Muscle of leg (tissue), 11 donors: ENCODE results near the gene STBD1. TPM values are rescaled to one million over a fixed set of nuclear protein-coding genes. Genes with fewer than 3 reads are reported as not detected.

Experiments
- DNase-seq: peaks from one replicate; pipeline ENCODE4 v3.0.0; 2013
- H3K27ac ChIP-seq: one replicate; pipeline ENCODE4 v1.5.1; 2013; ENCODE audit warnings: mild to moderate bottlenecking, low read length, control low read depth
- H3K27me3 ChIP-seq: one replicate; pipeline ENCODE4 v1.6.1; 2013; ENCODE audit warnings: low read length; ENCODE audit not compliant: control insufficient read depth, insufficient read depth
- H3K36me3 ChIP-seq: one replicate; pipeline ENCODE4 v1.6.1; 2013; ENCODE audit warnings: low read length; ENCODE audit not compliant: control insufficient read depth, insufficient read depth
- H3K4me1 ChIP-seq: one replicate; pipeline ENCODE4 v1.6.1; 2013; ENCODE audit warnings: low read length; ENCODE audit not compliant: control insufficient read depth, insufficient read depth
- H3K4me3 ChIP-seq: one replicate; pipeline ENCODE4 v1.5.1; 2013; ENCODE audit warnings: low read length, control low read depth
- H3K9me3 ChIP-seq: replicated peaks from 2 replicates; pipeline ENCODE4 v1.6.1; 2013; ENCODE audit warnings: low read depth, low read length; ENCODE audit not compliant: control insufficient read depth
- WGBS: methylation state at CpG from one replicate; pipeline ENCODE4 v1.1.5; 2013; ENCODE audit warnings: missing lambda C conversion rate; ENCODE audit not compliant: insufficient coverage; 5-methylcytosine and 5-hydroxymethylcytosine counted together
- polyA plus RNA-seq, 8 donors: library from polyadenylated mRNA; unstranded; fragments of 120-200 nt; gene quantifications; one replicate each; pipeline versions ENCODE4 v1.2.1 to v1.2.3, GENCODE V29; 2013; ENCODE audit warnings: inconsistent platforms in 1 of 8, low replicate concordance in 1 of 8; ENCODE audit not compliant: insufficient read length in 8 of 8, insufficient read depth in 1 of 8
- total RNA-seq: library from RNA; stranded (reverse); fragments of 120-200 nt; gene quantifications from one replicate; pipeline ENCODE4 v1.2.4, GENCODE V29; 2013

The STBD1 gene
- total and polyA plus RNA-seq, 9 donors, result 22.1 to 47.6 (median 35.0) TPM

GRCh38 chr4:76271248-76271647 is 35.3 kb upstream of the STBD1 start:
- Histone ChIP-seq H3K4me3 (no peak overlapping the region), H3K4me1 (no peaks in the 10 kb centered on the region), H3K27ac (no peak overlapping the region), H3K36me3 (no peaks in the 10 kb centered on the region), H3K9me3 (no peaks in the 10 kb centered on the region), H3K27me3 (no peaks in the 10 kb centered on the region)
- 95% methylated on average over 6 of the region's 6 CpGs for WGBS
- DNase-seq, result no peak

DNA sequence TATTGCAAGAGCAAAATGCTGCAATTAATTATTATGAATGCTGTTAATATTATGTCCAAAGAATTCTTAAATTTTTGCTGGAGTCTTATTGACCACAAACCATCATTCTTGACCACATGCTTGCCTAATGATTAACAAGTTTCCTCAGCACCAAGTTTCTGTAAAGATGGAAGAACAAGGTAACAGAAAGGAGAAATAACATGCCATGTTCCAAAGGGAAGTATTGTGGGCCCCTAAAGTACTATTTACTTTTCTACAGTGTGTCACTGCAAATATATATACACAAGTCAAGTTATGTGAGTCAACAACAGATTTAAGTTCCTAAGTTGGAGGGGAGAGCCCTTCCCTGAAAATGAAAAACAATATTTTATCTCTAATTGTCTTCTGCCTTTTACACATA is 34.5 kb upstream of the STBD1 start:
- Histone ChIP-seq H3K27me3 (no peaks in the 10 kb centered on the region), H3K27ac (no peak overlapping the region), H3K4me3 (no peak overlapping the region), H3K9me3 (no peaks in the 10 kb centered on the region), H3K36me3 (no peaks in the 10 kb centered on the region), H3K4me1 (no peaks in the 10 kb centered on the region)
- DNase-seq, result no peak

DNA sequence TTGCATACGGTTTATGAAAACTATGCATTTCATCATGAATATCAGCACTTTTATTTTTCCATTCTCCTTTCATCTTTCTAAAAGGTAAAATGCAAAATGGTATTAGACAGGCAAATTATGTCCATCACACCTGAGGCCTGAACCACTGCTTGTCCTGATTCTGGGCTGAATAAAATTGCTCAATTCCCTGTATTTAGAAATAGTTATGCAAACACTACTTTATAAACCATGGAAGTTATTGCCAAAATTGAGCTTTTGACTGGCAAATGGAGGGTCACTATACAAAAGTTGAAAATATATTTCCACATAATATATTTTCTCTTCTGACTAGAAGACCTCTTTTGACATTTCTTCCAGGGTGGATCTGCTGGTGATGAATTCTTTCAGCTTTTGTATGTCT is 34.0 kb upstream of the STBD1 start:
- H3K27ac ChIP-seq, result no peak overlapping the region
- no peak for DNase-seq
- H3K36me3 ChIP-seq, result no peaks in the 10 kb centered on the region
- no peak overlapping the region for H3K4me3 ChIP-seq
- no CpG with 5 or more reads among the region's 1 CpG for WGBS
- H3K4me1 ChIP-seq, result no peaks in the 10 kb centered on the region
- H3K27me3 ChIP-seq, result no peaks in the 10 kb centered on the region
- H3K9me3 ChIP-seq, result no peaks in the 10 kb centered on the region

DNA sequence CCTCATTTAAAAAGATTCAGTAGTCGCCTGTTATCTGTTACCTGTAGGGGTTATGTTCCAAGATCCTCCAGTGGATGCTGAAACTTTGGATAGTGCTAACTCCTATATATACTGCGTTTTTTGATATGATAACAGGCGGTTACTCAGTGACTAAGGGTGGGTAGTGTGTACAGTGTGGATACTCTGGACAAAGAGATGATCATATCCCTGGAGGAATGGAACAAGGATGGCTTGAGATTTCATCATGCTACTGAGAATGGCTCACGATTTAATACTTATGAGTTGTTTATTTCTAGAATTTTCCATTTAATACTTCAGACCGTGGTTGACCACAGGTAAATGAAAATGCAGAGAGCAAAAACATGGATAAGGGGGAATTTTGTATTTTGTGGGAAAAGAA is 33.5 kb upstream of the STBD1 start:
- Histone ChIP-seq H3K4me1 (no peaks in the 10 kb centered on the region), H3K27ac (no peak overlapping the region), H3K4me3 (no peak overlapping the region), H3K27me3 (no peaks in the 10 kb centered on the region), H3K36me3 (no peaks in the 10 kb centered on the region), H3K9me3 (no peaks in the 10 kb centered on the region)
- DNase-seq, result no peak
- WGBS, result 60% methylated on average over 1 of the region's 5 CpGs

DNA sequence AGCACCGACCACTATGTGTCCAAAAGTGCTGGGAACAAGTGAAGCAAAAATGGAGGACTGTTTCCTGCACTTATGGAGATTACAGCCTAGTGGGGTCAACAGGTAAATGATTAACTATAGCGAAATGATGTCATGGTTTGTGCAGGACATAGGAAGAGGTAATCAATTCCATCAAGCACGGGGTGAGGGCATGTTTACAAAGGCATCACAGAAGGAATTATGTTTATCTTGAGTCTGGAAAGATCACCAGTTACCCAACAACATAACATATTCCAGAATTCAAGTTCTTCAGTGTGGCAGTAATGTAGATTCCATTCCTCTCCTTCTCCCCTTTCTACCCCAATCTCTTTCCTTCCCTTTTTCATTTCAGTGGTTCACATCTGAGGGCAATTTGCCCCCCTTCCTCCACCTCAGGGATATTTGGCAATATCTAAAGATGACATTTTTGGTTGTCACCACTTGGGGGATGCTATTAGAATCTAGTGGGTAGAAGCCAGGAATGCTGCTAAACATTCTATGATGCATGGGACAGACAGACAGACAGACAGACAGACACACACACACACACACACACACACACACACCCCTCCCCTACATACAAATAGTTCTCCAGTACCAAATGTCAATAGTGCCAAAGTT is 30.9 kb upstream of the STBD1 start:
- H3K27me3 ChIP-seq, result no peaks in the 10 kb centered on the region
- no peak overlapping the region for H3K4me3 ChIP-seq
- 80% methylated on average over 1 of the region's 3 CpGs for WGBS
- no peaks in the 10 kb centered on the region for H3K36me3 ChIP-seq
- no peaks in the 10 kb centered on the region for H3K9me3 ChIP-seq
- DNase-seq, result no peak
- no peak overlapping the region for H3K27ac ChIP-seq
- H3K4me1 ChIP-seq, result no peaks in the 10 kb centered on the region

- Histone ChIP-seq H3K27ac (no peak overlapping the region), H3K36me3 (no peaks in the 10 kb centered on the region), H3K27me3 (no peaks in the 10 kb centered on the region), H3K4me3 (no peak overlapping the region), H3K9me3 (no peaks in the 10 kb centered on the region), H3K4me1 (no peaks in the 10 kb centered on the region)
- DNase-seq, result no peak
- 92% methylated on average over 4 of the region's 9 CpGs for WGBS
Measured at GRCh38 chr4:76276813-76277212, 29.7 kb upstream of the STBD1 start.

DNA sequence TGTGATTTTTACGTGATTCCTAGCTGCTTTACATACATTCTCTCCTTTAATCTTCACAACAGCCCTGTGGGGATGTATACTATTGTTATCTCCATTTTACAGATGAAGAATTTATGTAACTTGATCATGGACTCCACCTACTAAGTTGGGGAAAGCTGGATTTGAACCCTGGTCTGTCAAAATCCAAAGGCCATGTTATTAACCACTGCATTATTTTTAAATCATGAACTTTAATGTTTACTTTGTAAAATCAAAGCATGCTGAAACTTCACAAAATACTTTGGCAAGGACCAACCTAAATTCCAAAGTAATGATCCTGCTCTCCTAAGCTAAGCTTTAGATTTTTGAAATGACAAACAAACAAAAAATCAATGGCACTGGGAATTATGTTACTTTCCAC is 28.9 kb upstream of the STBD1 start:
- Histone ChIP-seq H3K4me3 (no peak overlapping the region), H3K4me1 (no peaks in the 10 kb centered on the region), H3K27me3 (no peaks in the 10 kb centered on the region), H3K9me3 (no peaks in the 10 kb centered on the region), H3K36me3 (no peaks in the 10 kb centered on the region), H3K27ac (no peak overlapping the region)
- no peak for DNase-seq
- no CpG with 5 or more reads among the region's 1 CpG for WGBS

DNA sequence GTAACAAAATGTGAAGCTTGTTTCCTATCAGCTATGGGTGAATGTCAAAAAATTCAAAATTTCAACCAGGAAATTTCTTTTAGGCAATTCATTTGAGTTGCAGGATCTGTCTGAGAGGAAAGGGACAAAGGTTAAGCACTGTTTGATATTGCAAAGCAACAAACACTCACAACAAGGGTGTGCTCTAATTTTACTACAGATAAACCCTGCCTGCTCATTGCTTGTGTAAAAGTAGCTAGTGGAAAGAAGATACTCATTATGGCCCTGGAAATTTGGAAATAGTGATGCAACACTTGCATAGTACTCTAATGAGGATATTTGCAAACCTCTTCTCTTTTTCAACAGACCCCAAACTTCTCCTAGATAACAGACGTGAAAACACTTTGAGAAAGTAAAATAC is 27.9 kb upstream of the STBD1 start:
- no peak overlapping the region for H3K27ac ChIP-seq
- no peaks in the 10 kb centered on the region for H3K9me3 ChIP-seq
- H3K27me3 ChIP-seq, result no peaks in the 10 kb centered on the region
- no peaks in the 10 kb centered on the region for H3K36me3 ChIP-seq
- DNase-seq, result no peak
- no CpG with 5 or more reads among the region's 1 CpG for whole genome bisulfite sequencing
- H3K4me1 ChIP-seq, result no peaks in the 10 kb centered on the region
- no peak overlapping the region for H3K4me3 ChIP-seq

DNA sequence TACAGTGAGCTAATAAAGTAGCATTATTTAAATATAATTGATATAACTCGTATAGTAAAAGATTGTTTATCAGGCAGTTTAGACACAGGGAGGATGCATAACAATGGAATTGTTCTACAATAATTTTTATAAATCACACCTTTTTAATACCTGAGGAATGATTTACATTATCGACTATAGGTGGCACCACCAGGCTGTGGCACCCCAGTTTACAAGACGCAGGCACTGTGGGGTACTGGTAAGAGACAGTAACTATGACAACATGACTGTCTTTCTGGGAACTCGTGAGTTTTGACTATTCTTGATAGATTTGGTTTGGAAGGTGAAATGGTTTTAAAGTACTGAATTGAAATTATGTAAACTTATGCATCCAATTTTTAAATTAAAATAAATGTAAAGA is 27.1 kb upstream of the STBD1 start:
- DNase-seq, result no peak
- no peaks in the 10 kb centered on the region for H3K27me3 ChIP-seq
- WGBS, result no CpG with 5 or more reads among the region's 4 CpGs
- no peak overlapping the region for H3K27ac ChIP-seq
- no peaks in the 10 kb centered on the region for H3K9me3 ChIP-seq
- H3K4me3 ChIP-seq, result no peak overlapping the region
- H3K36me3 ChIP-seq, result no peaks in the 10 kb centered on the region
- H3K4me1 ChIP-seq, result no peaks in the 10 kb centered on the region

DNA sequence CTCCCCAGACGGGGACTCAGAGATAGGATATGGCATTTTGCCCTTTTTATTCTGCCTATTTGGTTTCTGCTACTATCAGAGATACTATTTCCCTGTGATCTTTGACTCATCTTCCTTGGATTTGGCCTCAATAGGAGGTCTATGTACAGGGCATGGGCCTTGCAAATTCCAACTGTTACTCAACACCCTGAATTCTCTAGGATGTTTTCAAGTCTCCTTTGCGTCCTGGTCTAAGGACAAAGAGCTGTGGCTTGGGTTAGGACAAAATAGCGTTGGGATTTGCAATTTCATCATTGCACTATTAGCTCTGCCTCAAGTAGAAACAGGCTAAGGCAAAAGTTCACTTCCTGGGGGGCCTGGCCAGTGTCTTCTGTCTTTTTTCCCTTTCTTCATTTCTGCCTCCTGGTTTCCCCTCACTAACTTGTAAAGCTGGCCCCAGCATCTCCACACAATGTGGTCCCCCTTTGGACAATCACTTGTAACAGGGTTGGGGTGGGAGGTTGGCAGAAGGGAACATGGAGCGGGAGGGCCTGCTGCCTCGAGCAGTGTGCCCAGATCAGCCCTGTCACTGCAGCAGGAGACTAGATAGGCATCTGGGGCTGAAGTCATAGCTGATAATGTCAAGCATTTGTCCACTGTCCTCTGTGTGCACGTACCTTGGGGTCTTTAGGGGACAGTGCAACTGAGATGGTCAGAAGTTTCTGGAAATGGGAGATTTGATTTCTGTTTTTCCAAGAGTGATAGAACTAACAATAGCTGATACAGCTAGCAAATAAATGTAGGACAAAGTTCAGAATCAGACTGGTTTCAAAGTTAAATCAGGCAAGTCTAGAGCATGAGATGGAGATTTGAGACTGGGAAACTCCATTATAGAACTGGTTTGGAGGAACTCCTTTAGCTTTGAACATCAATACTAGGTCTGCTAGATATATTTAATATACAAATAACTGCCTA is 25.8 kb upstream of the STBD1 start:
- Histone ChIP-seq H3K27ac (no peak overlapping the region), H3K4me1 (no peaks in the 10 kb centered on the region), H3K4me3 (no peak overlapping the region), H3K27me3 (no peaks in the 10 kb centered on the region), H3K9me3 (no peaks in the 10 kb centered on the region), H3K36me3 (no peaks in the 10 kb centered on the region)
- DNase-seq, result no peak
- WGBS, result 90% methylated on average over 3 of the region's 6 CpGs
